GM19324 (cell line): ENCODE data around the gene TMEM63A.
"Not testable (repeated sequence)": the region's sequence is repeated elsewhere in the genome, so short reads cannot be mapped to it uniquely, and the experiment has no call there.

ENCODE experiments used
- ATAC-seq: cut with Tn5 transposase; IDR thresholded peaks from one replicate; pipeline ENCODE4 v1.9.1; 2021; ENCODE audit warnings: mild to moderate bottlenecking, moderate library complexity; ENCODE audit not compliant: unreplicated experiment, low FRiP score

Gene TMEM63A

GRCh38 chr1:225881959-225882693 is at the start of gene TMEM63A:
TMEM63A (minus strand) TSS chr1:225882380; CDS start chr1:225877580, 4,800 bp downstream.
- peak; percentile 78 for ATAC-seq

GRCh38 chr1:225931270-225932136 is 49.3 kb upstream of the TMEM63A start:
- ATAC-seq, result no peak

DNA sequence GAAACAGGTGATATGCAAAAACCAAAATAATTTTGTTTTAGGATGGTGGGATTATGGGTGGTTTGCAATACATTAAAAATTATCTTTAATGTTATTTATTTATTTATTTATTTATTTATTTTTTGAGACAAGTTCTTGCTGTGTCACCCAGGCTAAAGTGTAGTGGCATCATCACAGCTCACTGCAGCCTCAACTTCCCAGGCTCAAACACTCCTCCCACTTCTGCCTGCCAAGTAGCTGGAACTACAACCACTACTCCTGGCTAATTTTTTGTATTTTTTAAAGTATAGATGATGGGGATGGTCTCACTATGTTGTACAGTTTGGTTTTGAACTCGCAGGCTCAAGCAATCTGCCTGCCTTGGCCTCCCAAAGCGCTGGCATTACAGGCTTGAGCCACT is 48.4 kb upstream of the TMEM63A start:
- no peak for ATAC-seq

DNA sequence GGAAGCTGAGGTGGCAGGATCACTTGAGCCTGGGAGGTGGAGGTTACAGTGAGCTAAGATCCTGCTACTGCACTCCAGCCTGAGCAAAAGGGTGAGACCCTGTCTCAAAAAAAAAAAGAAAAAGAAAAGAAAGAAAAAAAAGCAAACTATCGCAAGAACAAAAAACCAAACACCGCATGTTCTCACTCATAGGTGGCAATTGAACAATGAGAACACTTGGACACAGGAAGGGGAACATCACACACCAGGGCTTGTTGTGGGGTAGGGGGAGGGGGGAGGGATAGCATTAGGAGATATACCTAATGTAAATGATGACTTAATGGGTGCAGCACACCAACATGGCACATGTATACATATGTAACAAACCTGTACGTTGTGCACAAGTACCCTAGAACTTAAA is 47.3 kb upstream of the TMEM63A start:
- not testable (repeated sequence) for ATAC-seq

- ATAC-seq, result no peak
Measured at GRCh38 chr1:225928186-225929175, 46.3 kb upstream of the TMEM63A start.

GRCh38 chr1:225926551-225927113 is 44.5 kb upstream of the TMEM63A start:
- no peak for ATAC-seq

DNA sequence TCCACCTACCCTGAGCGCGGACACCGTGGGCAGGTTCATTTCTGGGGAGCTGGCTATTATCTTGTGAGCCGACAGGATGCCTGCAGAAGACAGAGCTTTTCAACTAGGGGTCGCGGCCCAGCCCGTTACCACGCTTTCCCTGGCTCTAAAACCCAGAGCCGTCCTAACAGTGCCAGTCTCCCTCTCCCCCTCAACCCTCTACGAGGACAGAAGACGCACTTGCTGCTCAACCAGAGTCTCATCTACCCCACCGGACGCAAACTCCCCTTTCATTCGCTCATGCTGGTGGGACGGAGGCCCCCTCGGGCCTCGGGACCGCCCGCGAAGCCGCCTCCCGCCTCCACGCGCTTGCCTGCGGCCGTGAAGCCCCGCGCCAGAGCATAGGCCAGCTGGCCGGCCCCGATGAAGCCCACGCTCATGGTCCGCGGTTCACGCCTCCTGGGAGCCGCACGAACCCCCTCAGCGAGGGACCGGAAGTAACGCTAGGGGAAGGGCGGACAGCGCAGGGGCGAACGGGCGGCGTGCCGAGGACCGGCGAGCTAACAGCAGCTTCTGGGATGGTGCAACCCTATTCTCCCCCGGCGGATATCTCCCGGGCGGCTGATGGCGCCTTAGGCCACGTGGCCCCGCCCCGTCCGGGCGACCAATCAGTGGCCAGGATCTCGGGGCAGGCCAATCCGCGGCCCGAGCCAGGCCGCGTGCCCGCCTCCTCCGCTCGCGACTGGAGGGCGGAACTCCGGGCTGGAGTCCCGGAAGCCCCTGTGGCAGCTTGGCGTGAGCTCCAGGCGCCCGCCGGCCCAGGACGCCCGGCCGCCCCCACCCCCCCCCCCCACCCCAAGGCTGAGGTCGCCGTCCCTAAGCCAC is 41.7 kb upstream of the TMEM63A start, which contains the start of gene PYCR2:
TSS of gene PYCR2 (minus strand) at position 559 of the 864 bp plus-strand sequence. CDS start at position 419, 140 bp downstream.
- ATAC-seq, result peak; percentile 99

- no peak for ATAC-seq
Measured at GRCh38 chr1:225923381-225923691, 41.2 kb upstream of the TMEM63A start.

GRCh38 chr1:225921734-225922709 is 39.8 kb upstream of the TMEM63A start:
- ATAC-seq, result no peak

DNA sequence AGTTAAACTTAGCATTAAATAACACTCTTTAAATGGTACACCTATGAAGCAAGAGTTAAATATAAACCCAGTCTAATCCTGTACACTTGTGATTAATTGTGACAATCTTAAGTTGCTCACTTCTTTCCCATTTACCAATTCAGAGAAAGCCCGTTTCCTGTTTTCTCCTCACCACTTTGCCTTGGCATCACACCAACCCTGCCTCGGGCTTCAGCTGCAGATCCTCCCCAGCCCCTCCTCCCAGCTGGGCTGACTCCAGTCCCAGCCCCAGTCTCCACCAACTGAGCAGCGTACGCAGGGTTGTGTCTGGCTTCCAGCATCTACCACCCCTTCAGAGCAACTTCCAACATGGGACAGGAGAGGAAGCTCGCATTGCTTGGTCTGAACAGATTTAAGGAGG is 37.7 kb upstream of the TMEM63A start:
- ATAC-seq, result no peak

GRCh38 chr1:225918280-225918679 is 36.1 kb upstream of the TMEM63A start:
- no peak for ATAC-seq

DNA sequence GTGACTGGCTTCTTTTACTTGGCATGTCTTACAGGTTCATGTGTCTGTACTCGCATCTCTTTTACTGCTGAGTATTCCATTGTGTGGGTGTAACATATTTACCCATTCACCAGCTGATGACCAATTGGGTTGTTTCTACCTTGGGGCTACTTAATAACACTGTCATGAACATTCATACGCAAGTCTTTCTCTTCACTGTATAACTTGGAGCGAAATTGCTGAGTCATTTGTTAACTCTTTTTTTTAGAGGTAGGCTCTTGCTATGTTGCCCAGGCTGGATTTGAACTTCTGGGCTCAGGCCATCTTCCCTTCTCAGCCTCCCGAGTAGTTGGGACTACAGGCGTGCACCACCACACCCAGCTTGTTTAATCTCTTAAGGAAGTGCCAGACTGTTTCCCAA is 35.4 kb upstream of the TMEM63A start:
- ATAC-seq, result no peak

DNA sequence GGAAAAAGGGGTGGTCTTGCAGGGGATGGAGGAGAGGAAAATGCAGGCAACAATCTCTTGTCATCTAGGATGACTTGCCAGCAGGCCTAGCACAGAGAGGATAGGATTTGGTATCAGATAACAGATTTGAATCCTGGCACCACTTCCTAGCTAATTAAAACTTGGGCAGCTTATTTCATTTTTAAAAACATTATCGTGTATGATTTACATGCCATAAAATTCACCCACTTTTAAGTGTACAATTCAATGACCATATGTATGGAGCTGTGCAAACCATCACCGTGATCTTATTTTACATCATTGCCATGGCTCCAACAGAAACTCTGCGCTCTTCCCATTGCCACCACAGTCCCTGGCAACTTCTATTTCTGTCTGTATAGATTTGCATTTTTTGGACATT is 34.9 kb upstream of the TMEM63A start:
- no peak for ATAC-seq

DNA sequence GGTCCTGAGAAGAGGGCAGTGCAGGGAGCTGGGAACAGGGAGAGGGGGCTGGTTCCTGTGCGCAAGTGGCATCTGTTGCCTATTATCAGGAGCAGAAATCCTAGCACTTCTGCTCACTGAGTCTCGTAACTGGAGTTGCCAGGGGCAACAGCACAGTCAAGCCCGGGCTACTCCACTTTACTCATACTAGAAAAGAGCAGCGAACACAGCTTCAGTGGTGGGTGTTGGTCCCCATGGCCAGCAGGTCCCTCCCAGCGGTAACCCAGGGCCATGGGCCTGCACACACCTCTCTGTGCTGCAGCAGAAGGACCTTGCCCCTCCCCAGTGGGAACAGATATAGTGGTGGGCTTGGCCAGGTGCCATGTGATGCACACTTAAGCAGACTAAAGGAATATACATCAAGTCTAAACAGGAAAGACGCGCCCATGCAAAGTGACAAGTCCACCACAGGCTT is 33.4 kb upstream of the TMEM63A start:
- ATAC-seq, result no peak

DNA sequence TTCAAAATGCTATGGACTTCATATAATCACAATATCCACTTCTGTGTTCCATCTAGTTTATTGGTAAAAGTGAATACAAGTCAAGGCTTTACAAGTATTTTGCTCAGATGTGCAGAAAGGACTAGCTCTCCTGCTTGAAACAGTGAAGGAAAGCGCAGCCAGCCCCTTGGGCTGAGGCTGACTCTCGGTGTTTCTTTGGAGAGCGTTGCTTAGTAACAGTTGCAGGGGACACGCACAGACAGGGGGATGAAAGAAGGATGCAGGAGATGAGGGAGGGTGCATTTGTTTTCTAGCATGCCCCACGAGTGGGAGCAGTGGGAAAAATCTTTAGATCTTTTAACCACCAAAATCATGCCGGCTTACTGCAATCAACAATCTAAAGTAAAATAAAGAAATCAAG is 32.8 kb upstream of the TMEM63A start:
- ATAC-seq, result no peak

GRCh38 chr1:225914391-225914790 is 32.2 kb upstream of the TMEM63A start:
- no peak for ATAC-seq

DNA sequence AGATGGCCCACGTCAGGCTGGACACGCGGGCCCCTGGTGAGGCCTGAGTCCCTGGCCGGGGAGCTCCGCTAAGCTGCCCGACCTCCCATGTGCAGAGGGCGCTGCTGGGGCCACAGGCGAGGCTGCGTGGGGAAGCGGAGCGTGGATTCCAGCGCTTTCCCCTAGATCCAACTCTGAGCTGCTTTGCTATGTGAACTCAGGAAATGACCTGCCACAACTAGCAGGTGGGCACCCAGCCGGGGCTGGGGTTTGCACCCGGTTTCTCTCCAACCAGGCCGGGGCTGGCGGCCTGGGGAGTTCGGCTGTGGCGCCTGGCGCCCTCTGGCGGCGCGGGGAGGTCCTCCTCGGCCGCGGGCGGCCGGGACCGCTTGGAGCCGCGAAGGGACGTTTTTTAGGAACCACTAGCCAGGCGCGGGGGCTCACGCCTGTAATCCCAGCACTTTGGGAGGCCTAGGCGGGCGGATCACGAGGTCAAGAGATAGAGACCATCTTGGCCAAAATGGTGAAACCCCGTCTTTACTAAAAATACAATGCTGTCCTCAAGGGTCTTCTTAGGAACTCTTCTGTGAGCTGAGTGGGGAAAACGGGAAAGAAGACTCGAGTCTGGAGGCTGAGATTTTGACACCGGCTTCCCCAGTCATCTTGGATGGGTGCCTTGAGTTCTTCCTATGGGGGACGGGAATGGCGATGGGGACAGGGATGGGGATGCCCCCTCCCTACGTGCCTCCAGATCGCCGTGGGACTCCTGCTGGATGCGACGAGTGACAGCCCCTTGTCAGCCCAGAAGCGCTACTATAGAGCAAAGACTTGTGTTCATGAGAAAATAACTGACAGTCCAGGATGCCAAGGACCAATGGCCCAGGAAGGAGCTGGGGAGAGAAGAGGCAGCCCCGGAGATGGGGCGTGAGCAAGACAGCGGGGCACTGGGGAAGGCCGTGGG is 29.3 kb upstream of the TMEM63A start:
- no peak for ATAC-seq
